Astrocyte of the cerebellum (primary cell): ENCODE results near the gene KIF12.

Experiments
- DNase-seq: peaks from one replicate; pipeline ENCODE4 v3.0.0-alpha.2; 2011; ENCODE audit warnings: low read depth
- H3K4me3 ChIP-seq: 2 replicates; pipeline ENCODE4 v1.5.1; 2011; ENCODE audit warnings: mild to moderate bottlenecking, low read depth, low read length, moderate library complexity
- in situ Hi-C: cut with HindIII; loops from 2 replicates; pipeline ENCODE4 v1.10.0; 2017; ENCODE audit warnings: low sequenced_read_pairs
- TF ChIP-seq, protein P1 (sequence below): IDR thresholded peaks from 2 replicates; pipeline ENCODE4 v1.5.1; 2012; ENCODE audit warnings: low read length, low read depth, moderate library complexity, mild to moderate bottlenecking; ENCODE audit errors: missing control alignments

KIF12 gene

DNA sequence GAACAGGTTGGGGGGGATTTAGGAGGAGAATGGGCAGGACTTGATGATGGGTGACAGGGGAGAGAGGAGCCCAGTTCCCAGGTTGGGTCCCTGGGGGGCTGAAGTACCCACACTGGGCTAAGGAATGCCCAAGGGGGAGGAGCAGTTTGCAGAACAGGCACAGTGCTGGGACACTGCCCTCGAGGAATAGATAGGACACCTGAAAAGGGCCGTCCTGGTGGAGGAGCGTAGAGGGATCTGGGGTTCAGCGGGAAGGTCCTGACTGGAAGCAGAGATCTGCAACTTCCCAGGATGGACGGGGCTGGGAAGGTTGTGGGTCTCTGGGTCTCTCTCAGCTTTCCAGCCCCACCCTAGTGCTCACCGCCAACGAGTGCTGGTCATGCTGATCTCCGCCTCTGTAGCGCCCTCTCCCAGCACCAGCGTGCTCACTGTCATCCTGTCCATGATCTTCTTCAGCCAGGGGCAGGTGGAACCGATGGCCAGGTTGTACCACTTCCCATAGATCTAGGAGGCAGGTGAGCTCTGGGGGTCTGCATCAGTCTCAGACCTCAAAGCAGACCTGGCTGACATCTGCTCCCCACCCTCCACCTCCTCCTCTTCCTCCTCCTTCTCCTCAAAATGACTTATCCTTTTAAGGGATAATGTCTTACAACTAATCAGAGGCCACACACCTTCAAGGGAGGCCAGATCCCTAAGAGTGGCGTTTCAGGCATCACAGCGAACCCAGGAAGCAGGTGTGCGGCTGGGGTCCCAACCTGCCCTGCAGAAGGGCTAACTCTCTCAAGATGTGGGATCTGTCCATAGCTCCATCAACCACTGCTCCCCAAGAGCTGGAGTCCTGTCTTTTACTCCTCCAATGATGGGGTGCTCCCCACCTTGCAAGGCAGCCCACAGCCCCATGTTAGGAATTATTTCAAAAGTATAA, 22.6 kb downstream of the KIF12 start:
- in situ Hi-C loops, result no loop called here

DNA sequence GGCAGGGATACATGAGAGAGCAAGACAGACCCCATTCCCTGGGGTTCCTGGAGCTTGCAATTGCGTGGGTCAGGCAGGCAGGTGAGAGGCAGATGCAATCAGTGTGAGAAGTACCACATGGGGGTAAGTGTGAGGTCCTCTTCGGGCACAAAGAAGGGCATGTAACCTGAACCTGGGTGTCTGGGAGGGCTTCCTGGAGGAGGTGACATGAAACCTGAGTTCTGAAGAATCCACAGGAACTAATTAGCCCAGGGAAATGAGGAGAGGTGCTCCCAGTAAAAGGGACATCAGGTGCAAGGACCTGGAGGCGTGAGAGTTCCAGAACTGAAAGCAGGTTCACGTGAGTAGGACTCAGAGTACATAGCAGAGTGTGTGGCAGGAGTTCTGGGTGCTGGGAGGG, 23.5 kb downstream of the KIF12 start:
- no peak for DNase-seq
- in situ Hi-C loops, result no loop called here
- TF ChIP-seq, protein P1, sequence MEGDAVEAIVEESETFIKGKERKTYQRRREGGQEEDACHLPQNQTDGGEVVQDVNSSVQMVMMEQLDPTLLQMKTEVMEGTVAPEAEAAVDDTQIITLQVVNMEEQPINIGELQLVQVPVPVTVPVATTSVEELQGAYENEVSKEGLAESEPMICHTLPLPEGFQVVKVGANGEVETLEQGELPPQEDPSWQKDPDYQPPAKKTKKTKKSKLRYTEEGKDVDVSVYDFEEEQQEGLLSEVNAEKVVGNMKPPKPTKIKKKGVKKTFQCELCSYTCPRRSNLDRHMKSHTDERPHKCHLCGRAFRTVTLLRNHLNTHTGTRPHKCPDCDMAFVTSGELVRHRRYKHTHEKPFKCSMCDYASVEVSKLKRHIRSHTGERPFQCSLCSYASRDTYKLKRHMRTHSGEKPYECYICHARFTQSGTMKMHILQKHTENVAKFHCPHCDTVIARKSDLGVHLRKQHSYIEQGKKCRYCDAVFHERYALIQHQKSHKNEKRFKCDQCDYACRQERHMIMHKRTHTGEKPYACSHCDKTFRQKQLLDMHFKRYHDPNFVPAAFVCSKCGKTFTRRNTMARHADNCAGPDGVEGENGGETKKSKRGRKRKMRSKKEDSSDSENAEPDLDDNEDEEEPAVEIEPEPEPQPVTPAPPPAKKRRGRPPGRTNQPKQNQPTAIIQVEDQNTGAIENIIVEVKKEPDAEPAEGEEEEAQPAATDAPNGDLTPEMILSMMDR, result no peak
- no peak overlapping the region for H3K4me3 ChIP-seq

More for the DNA sequence above, 22.6 kb downstream of the KIF12 start:
- no peak overlapping the region for H3K4me3 ChIP-seq
- TF ChIP-seq, protein P1, result no peak
- no peak for DNase-seq

DNA sequence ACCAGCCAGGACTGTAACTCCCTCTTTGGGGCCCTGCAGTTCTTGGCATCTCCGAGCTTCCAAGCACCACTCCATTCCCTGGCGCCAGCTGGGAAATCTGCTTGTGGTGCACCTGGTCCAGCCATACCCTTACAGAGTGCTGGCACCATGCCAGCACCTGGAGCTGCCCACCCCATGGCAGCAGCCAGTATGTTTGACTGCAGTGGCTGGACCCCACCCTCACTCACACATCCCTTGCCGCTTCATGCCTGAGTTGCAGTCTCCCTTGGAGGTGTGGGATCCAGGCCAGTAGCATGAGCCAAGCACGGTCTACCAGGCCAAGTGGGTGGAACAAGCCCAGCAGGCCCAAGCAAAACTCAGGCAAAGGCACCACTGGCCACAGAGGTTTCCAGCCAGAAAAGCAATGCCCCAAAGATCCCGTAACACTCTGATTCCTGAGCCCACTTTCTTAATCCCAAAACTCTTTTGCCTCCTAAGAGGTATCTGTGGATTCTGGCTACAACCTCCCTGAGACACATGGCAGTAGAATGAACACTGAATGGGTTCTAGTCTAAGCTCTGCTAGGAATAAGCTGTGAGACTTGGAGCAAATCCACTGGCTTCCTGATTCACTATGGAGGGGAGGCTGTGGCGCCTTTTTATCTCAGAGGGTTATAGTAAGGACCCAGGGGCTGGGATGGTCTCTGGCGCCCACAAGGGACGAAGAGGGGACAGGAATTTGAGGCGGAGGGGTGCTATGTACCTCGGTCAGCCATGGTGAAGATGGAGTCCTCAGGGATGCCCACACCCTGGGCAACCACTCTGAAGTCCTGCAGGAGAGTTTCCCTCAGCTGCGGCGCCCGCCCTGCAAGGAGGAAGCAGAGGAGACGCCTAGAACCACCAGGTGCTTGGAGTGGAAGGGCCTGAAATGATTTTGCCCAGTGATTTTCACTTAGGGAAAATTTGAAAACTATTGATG, 26.6 kb downstream of the KIF12 start:
- peak; percentile 29 for DNase-seq
- no peak overlapping the region for H3K4me3 ChIP-seq
- in situ Hi-C loops, result no loop called here
- TF ChIP-seq, protein P1, result no peak

DNA sequence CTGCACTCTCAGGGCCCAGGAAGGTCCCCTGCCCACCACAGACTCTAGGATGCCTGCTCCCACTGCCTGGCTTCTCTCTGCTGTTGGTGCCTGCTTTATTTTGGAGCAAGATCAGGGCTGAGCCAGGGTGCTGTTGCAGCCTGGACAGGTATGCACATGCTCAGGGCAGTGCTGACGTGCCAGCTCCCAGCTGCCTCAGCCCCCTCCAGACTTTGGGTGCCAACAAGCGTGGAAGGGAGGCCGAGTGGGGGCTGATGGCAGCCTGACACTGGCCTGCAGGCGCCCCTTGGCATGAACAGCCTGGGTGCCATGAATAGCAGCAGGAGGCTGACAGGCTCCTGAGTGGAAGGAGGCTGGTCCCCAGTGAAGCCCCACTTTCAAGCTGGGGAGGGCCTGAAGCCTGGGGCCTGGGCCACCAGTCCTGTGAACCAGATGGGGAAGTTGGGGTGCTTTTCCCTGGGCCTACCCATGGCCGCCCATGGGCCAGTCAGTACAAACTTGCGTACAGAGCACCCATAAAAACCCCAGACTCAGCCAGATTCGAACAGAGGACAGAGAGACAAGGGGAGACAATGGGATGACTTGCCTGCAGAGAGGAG, 27.8 kb downstream of the KIF12 start:
- in situ Hi-C loops, result no loop called here
- DNase-seq, result no peak
- TF ChIP-seq, protein P1, result no peak

DNA sequence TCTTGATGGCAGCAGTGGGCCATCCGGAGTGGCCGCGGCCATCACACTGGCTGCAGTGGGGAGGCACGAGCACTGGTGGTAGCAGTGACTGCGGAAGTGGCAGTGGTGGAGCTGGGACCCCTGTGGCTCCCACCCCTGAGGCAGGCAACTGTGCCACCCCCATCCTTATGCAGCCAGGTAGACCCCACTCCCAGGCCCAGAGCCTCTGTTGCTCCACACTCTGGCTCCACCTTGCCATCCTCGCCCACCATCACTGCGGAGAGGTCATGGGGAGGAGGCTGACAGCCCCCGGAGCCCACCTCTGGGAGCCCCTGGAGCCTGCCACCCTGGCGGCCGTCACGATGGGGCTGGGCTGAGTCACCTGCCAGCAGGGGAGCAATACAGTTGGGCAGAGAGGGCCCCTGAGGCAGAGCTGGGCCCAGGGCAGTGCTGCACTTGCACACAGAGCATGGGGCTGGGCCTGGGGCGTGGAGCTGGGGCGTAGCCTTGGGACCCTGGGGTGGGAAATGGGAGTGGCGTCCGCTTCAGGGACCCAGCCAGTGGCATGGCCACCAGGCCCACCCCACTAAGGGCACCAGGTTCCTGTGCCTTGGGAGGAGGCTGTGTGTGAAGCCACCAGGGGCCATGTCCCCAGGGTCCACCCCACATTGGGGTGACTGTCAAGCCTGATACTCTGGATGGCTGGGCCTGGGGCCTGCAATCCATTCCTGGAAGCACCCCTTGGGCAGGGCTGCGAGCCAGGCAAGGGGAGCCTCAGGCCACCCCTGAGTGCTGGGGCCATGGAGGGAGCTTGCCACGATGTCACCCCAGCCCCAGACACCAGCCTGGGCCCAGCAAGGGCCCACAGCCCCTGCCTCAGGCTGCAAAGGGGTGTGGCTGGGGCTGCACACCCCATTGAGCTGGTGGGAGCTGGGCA, 28.6 kb downstream of the KIF12 start:
- no peak overlapping the region for H3K4me3 ChIP-seq
- TF ChIP-seq, protein P1, result no peak
- in situ Hi-C loops, result no loop called here
- DNase-seq, result no peak

More for the DNA sequence above, 27.8 kb downstream of the KIF12 start:
- no peak overlapping the region for H3K4me3 ChIP-seq
